ENCODE data around the gene JAZF1.
"Not testable (repeated sequence)": the region's sequence is repeated elsewhere in the genome, so short reads cannot be mapped to it uniquely, and the experiment has no call there.

The JAZF1 gene

DNA sequence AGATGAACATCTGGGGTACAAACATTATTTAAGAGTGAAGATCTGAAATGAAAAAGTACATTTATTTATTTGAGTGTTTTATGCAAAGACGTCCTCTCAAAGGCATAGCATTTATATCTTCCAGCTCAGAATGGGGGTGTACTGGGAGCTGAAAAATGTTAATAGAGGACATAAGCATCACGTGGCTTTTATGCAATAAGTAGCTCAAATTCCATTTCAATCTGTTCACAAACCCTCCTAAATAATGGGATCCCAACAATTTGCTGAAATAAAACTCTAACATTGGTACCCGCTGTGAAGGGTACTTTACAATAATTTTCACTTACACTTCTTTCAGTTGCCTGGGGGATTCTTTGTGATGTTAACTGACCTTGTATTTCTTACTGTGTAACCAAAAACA, 268.7 kb downstream of the JAZF1 start:
- DNase-seq (ENCODE audit: low spot score), result no peak

DNA sequence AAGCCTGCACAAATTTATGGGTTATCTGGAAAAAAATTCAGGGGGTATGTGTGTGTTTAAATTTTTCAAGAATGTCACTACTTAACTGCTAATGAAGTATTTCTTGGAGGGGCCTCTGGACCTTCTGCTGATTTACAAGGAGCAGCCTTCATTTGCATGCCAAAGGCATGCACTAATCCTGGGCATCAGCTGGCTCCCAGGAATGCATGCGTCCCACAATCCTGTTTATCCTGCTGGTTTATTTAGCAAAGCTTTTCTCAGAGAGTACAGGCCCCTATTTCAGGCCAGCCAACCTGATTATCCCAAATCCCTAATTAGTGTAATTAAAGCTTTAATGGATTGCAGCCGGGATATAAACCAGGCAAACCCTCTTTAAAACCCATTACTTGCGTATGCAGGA, 270.3 kb downstream of the JAZF1 start:
- DNase-seq (ENCODE audit: low spot score), result peak; percentile 67

DNA sequence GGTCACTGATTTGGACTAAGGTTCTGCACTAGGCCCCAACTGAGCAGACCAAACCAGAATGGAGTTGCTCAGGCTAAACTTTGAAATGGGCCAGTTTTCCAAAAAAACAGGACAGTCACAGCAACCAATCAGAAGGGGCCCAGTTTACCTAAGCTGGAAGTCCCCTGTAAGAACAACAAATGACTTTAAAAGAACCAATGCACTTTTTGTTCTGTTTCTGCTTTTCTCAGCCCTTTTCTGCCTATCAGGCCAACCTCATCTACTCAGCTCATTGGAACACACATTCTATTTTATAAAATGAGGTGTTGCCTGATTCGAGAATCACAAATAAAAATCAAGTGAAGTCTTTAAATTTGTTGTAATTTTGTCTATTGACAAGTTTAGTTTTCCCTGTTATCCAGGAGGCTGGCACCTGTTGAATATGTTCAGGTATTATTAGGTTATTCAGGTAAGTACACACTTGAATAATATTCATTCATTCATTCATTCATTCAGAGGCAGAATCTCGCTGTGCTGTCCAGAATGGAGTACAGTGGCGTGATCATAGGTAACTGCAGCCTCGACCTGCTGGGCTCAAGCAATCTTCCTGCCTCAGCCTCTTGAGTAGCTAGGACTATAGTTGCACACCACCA, 271.9 kb downstream of the JAZF1 start:
- DNase-seq (ENCODE audit: low spot score), result no peak

DNA sequence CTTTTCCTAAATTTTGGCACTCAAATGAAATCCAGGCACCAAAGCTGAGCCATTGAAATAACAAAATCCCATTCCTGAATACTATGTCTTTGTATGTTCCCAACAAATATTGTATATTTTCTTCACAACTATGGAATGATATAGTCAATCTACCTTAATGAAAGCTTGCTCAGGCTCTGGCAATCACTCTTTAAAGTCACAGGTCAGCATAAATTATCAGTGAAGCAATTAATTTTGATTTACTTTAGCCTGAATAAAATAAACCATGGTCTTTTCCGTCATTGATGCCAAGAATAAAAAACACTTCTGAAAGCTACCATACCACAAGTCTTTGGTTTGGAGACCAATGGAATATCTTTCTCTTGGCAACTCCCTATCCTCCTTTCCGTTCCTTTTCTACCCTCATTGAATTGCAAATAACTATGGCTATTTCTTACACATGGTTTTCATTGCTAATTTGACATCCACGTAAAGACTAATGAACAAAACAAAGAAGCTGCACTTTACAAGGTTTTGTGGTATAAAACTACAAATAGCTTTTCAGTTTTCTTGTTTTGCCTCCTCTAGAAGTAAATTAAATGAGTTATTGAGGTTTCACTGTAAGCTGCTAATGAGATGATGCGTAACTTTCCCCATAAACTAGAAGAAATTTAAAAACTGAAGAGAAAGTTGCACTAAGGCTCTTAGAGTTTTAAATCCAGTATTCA, 274.1 kb downstream of the JAZF1 start:
- DNase-seq (ENCODE audit: low spot score), result no peak

DNA sequence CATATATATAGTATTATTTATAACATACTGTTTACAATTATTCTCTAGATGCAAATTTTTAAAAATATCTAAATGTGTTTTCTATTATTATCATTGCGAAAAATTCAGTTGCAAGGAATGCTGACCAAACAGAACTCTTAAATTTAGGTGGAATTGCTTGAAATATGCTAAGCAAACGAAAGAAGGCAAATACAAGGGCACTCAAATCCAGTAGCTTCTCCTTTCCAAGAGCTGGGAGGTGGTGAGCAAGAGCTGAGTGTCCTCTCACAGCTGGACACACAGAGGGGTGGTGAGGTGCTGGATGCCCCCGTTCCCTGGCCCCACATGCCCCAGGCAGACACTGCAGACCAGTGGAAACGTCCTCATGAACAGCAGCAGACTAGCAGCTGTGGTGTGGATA, 274.6 kb downstream of the JAZF1 start:
- no peak for DNase-seq (ENCODE audit: low spot score)

DNA sequence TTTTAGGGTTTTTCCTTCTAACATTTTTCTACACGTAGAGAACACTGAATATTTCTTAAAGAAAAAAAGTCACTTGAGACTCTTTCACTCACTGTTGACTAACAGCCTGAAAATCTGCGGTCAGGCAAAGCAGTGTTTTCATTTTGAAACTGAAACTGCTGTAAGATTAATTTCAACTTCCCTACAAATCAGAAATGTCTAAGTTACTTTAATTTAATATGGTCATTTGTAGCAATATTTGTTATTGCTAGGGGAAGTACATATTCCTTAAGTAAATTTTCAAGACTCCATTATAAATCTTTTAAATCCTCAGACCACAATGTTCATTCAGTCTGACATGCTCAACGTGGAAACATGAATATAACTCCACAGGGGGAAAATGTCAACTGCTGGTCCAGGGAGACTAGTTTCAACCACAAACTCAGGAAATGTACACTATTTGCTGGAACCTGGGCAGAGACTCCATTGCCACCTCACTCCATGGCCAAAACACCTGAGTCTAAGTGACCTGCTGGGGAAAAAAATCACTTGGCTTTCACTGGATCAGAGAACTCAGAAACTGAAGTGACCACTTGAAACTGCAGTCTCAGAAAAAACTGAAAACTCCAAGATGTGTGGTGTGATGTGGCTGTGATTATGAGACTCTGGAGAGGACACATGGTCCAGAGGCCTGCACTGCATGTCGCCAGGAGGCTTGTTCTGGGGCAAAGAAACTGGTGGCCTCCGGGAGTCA, 279.4 kb downstream of the JAZF1 start:
- peak; percentile 57 for DNase-seq (ENCODE audit: low spot score)

DNA sequence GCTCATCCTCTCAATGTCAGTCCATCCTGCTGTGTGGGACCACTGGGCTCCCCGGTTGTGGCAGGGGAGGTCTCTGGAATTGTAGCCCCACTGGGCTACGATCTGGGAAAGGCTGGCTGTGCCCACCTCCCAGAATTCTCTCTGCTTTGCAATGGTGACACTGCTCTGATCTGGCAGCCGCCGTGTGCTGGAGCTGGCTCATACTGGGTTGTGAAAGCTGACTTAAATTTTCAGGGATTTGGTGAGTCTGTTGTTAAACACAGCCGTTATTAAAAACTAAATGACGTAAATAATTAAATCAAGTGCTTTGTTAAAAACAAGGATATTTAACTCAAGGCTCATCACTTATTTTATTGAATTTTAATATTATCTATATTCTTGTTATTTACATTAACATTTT, 280.6 kb downstream of the JAZF1 start:
- peak; percentile 28 for DNase-seq (ENCODE audit: low spot score)

DNA sequence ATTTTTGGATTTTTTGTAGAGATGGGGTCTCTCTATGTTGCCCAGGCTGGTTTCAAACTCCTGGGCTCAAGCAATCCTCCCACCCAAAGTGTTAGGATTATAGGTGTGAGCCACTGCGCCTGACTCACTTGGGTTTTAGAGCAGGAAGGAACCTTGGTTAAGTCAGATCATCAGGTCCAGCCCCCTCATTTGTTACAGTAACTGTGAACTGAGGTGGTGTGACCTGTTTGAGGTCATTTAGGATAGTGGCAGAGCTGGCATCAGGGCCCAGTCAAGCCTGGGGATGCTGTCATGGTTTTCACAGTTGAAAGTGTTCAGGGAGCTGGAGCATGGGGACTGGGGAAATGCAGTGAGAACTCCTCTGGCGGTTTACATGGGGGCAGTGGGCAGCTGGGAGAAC, 281.0 kb downstream of the JAZF1 start:
- DNase-seq (ENCODE audit: low spot score), result no peak

DNA sequence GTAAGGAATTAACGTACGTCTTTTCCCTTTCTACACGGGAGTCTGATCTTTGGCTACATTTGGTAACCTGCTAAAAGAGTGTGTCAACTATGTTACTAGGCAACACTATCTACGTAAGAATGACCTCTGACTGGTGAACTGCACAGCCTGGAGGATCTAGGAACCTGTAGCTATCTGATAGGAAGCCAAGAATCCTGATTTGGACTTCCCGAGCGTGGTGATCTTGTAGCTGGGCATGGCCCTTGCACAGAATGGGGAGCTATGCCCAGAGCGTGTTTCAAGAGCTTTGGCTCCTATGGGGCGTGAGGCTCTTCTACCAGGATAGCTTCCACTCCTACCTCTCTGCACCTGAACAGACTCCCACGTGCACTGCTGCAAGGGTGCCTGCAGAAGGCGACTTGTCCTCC, 283.2 kb downstream of the JAZF1 start:
- DNase-seq (ENCODE audit: low spot score), result no peak

DNA sequence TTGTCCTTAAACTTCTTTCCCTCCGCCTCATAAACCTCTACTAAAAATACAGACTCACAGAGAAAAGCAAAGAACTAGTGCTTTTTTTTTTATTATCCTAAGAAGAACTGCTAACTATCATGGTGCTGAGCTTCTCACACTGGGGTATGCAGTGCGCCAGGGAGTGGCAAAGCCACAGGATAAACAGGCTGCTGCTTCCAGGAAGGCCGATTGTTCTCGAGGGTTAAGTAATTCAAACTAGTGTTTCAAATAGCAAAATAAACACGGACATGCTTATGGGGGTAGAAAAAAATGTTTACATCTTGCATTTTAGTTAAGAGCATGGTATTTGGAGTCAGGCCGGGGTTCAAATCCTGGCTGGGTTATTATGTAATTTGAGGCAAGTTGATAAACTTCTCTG, 283.6 kb downstream of the JAZF1 start:
- no peak for DNase-seq (ENCODE audit: low spot score)

DNA sequence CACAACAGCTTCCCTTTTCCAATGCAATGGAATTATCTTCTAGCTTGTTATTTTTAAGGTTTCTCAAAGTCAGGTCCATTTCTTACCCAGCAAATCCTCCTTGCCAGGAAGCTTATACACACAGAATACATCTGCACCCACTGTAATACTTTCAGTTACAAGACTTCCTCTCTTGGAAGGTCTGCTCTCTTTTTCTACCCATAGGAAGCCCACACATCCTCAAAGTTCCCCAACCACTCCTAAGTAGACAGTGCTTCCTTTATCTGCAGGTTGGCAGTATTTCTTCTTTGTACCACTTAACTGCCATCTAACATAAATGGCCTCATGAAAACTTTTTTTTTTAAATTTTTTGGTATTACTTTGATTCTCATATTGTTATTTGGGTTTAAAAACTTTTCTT, 285.0 kb downstream of the JAZF1 start:
- DNase-seq (ENCODE audit: low spot score), result no peak

DNA sequence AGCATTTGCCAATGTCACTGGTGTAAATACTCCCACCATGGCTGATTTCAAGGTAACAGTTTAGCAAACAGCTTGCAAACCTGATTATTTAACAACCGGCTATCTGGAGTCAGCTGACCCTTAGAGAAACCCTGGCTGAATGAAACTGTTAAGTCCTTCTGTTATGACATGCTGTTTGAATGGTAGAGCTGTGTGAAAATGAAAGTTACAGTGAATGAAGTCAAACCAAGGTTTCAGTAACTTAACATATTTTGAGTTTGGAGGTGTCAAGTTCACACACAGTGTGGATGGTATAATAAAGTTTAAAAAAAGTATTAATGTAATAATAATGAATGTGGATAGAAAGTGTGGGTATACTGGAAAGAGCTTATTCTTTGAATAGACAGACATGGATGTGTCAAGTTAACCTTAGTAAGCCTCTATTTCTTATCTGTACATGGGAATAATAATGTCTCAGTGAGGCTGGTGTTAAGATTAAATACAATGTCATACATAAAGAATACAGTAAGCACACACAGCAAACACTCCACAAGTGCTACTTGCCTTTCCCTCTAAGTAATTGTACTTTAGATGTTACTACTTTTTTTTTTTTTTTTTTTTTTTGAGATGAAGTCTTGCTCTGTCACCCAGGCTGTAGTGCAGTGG, 290.3 kb downstream of the JAZF1 start:
- no peak for DNase-seq (ENCODE audit: low spot score)

DNA sequence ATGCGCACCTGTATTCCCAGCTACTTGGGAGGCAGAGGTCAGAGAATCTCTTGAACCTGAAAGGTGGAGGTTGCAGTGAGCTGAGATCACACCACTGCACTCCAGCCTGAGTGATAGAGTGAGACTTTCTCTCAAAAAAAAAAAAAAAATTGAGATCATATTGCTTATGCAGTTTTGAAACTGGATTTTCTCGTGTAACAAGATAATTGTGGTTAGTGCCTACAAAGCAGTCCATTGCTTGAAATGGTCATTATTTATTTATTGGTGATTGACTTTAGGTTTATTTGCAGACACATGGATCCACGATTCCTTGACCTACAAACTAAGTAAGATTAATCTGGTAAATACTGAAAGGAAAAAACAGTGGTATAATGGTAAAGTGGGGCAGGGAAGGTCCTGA, 290.8 kb downstream of the JAZF1 start:
- DNase-seq (ENCODE audit: low spot score), result no peak

DNA sequence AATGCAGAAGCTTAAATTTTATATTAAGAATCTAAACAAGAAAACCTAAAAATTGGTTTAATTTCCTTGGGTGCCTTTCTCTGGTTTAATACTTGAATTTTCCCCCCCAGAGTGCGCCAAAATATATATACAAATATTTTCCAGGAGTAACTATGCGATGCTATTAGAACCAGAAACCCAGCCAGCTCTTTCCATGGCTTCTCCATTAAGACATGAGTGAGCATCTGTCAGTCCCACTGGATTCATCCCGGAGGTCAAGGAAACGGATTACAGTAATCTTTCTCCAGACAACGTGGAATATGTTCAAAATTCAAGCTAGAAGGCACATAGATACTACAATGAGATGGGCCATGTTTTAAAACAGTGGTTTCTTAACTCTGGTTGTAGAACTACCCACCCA, 291.9 kb downstream of the JAZF1 start:
- no peak for DNase-seq (ENCODE audit: low spot score)

DNA sequence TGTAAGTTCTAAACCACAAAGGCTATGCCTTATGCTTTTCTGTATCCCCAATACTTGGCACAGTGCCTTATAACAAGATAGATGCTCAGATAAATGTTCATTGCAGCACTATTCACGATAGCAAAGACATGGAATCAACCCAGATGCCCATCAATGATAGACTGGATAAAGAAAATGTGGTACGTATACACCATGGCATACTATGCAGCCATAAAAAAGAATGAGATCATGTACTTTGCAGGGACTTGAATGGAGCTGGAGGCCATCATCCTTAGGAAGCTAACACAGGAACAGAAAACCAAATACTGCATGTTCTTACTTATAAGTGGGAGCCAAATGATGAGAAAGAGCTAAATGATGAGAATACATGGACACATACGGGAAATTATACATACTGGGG, 293.9 kb downstream of the JAZF1 start:
- not testable (repeated sequence) for DNase-seq (ENCODE audit: low spot score)

DNA sequence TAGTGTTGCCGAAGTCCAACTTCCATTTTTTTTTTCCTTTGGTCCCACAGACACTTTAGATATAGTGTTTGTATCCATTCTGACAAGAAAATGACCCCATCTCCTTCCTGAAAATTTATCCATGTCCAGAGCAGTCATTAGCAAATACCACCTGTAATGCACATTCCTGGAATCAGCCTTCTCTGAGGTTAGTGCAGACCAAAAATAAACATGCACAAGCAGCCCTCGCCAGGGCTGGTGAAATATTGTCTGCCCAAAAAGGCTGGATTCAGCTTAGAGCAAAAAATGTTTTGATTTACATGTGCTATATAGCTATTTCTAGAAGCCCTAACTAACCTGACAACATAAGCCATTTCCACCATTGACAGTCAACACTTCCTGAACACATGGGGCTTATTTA, 294.9 kb downstream of the JAZF1 start:
- DNase-seq (ENCODE audit: low spot score), result no peak

DNA sequence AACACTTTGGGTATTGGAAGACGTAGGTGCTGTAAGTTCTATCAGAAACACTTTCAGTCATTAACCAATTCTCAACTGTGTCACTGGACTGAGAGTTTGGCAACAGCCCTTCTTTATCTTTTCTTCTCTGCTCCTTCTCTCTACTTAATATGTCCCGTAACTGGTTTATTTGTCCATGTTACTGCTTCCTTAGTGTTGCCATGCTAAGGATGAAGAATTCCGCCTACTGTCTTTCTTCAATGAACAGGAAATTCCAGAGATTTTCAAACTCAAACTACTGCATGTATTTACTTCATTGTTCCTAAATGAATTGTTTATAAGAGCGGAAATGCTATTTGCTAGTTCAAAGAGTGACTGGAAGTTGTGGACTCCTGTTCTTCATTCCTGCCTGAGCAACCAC, 296.9 kb downstream of the JAZF1 start:
- DNase-seq (ENCODE audit: low spot score), result no peak

DNA sequence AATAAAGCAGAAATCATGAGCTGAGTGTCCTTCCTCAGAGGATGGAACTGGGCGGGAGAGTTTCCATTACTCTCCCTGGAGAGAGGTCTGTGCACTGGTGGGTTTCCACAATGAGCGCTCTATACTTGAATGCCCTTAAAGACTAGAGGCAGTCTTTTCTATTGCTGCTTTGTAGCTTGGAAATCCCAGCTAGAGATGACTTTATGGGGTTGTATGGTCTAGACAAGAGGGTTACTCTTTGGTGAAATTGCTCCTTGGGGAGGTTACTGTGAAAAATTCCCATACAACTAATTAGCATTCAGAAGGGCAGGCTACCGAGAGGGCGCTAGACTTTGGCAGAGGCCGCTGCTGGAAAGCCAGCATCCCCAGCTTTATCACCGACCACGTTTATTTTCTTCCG, 303.8 kb downstream of the JAZF1 start:
- no peak for DNase-seq (ENCODE audit: low spot score)

DNA sequence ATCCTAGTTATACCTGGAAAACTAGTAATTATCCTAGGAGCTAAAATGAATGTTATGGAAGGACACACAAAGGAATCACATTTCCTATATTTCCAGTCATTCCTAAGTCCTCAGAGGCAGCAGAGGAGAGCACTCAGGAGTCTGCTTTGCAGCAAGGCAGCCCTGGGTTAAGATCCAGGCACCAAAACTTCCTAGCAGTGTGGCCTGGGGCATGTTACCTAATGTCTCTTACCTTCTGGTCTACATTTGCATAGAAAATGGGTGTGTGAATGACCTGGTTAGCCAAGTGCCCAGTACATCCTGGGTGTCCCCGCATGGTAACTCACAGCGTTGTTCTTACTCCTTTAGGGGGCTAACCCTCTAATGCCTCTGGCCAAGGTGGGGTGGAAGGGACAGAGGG, 304.8 kb downstream of the JAZF1 start:
- no peak for DNase-seq (ENCODE audit: low spot score)

DNA sequence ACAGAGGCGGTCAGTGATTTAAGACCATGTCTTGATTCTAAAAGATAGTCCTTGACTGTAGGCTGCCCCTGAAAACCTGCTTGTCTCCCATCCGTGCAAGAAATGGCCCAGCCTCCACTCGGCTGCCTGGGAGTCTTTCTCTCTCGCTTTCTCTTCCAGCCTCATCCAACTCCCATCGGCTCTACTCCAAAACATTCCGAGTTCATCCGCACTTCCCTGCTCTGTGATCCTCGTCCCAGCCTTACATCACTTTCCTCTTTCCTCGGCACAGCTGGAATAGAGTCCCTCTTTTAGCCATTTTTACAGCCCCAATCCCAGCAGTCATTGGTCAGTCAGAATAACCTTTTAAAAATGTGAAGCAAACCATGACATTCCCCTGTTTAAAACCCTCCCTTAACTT, 305.5 kb downstream of the JAZF1 start:
- DNase-seq (ENCODE audit: low spot score), result no peak

DNA sequence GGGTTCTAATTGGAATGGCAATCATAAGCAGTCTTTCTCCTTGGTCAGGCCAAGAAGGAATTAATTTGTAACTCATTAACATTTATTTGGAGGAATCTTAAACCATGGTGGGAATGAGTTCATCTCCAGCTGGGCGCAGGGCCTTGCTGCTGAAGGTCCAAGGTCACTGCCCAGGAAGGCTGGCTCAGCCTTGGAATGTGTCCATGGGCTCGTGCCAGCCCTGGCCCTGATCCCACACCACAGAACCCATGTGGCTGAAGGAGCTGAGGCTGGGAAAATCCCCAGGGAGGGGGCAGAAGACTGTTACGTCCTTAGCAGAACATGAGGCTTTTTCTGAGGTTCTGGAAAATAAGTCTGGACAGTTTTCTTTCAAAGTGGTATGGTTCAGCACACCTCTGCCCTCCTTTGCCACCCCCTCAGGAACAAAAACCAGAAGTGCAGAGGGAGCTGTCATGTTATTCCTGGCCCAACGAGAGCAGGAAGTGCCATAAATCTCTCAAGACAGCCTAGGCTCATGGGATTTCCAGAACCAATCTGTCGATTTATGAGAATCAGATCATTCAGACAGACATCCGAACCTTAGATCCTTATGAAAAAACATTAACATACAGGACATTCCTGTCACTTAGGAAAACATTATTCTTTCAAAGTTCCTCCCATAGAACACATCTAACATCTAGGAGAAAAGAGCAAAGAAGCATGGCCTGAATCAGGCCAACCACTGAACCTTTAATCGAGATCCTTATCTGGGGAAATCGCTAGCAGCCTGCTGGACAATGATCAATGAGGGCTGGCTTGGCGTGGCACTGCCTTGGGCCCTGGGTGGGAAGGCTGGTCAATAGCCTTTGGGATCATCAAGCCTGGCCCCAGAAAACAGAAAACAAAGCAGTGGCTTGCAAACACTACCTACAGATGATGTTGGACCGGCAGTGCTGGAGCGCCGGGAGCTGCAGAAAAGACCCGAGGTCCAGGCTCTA, 306.3 kb downstream of the JAZF1 start:
- DNase-seq (ENCODE audit: low spot score), result peak; percentile 40

All from AG20443 (cell line).